Measurements from ENCODE around the gene CEP170B.
"Not testable (repeated sequence)": the region's sequence is repeated elsewhere in the genome, so short reads cannot be mapped to it uniquely, and the experiment has no call there.

CEP170B gene

DNA sequence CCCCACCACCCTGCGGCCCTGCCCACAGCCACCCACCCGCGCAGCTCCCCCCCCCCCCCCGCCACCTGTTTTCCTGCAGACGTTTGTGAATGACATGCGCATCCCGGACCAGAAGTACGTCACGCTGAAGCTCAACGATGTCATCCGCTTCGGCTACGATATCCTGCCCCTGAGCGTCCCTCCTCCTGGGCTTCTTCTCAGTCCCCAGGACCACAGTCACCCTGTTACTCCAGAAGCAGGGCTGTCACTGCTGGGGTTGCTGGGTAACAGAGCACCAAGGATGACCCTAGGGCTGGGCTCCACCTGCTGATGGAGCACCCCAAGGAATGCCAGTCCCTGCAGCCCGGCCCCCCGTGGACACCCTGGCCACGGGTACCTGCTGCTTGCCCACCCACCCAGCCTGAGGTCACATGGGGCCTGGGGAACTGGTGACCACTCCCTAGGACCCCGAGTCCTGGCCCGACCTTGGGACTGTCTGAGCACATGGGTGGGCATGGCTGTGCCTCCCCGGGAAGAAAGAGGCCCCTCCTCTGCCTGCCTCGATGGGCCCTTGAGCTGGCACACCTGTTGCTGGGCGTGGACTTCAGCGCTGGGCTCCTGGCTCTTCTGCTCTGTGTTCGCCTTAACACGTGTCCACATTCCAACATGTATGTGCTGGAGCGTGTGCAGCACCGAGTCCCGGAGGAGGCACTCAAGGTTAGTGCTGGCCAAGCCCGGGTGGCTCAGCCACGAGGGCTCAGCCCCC is 12.9 kb downstream of the CEP170B start:
- H3K4me1 ChIP-seq (ENCODE audit: control insufficient read depth in 1 of 2, insufficient read depth in 2 of 2, low read length in 2 of 2), result no peaks in the 10 kb centered on the region
- H3K27ac ChIP-seq (ENCODE audit: low read length), result no peak overlapping the region
- no peak overlapping the region for H3K4me3 ChIP-seq (ENCODE audit: low read depth in 1 of 2, low read length in 2 of 2)
- no peaks in the 10 kb centered on the region for H3K9me3 ChIP-seq (ENCODE audit: control insufficient read depth in 1 of 2, low read length in 2 of 2)
- H3K36me3 ChIP-seq (ENCODE audit: control insufficient read depth in 1 of 2, insufficient read depth in 2 of 2, low read length in 2 of 2), result peaks cover 7 to 29% of the 10 kb centered on the region in 2 donors
- no peaks in the 10 kb centered on the region for H3K27me3 ChIP-seq (ENCODE audit: low read depth, low read length)

DNA sequence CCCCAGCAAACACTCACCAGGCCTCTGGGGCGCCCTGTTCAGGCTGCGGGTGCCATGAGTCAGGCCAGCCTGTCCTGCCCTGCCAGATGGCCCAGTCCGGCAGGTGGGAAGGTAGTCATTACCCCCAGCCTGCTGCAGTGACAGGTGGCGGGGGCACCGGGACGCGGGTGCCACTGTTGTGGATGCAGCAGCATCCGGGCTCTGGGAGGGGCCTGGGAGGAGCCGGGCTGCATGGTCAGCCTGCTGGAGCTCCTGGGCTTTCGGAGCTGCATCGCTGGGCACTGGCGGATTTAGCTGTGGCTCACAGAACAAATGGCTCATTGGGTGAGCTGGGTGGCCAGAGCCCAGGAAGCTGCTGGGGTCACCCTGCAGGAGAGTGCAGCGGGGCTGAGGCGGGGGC is 13.5 kb downstream of the CEP170B start:
- Histone ChIP-seq H3K27ac (ENCODE audit: low read length) (no peak overlapping the region), H3K4me1 (ENCODE audit: control insufficient read depth in 1 of 2, insufficient read depth in 2 of 2, low read length in 2 of 2) (no peaks in the 10 kb centered on the region), H3K36me3 (ENCODE audit: control insufficient read depth in 1 of 2, insufficient read depth in 2 of 2, low read length in 2 of 2) (peaks cover 7 to 35% of the 10 kb centered on the region in 2 donors), H3K9me3 (ENCODE audit: control insufficient read depth in 1 of 2, low read length in 2 of 2) (no peaks in the 10 kb centered on the region), H3K4me3 (ENCODE audit: low read depth in 1 of 2, low read length in 2 of 2) (no peak overlapping the region), H3K27me3 (ENCODE audit: low read depth, low read length) (no peaks in the 10 kb centered on the region)

GRCh38 chr14:104879201-104879982 is 14.3 kb downstream of the CEP170B start:
- Histone ChIP-seq H3K27me3 (ENCODE audit: low read depth, low read length) (no peaks in the 10 kb centered on the region), H3K9me3 (ENCODE audit: control insufficient read depth in 1 of 2, low read length in 2 of 2) (no peaks in the 10 kb centered on the region), H3K4me1 (ENCODE audit: control insufficient read depth in 1 of 2, insufficient read depth in 2 of 2, low read length in 2 of 2) (no peaks in the 10 kb centered on the region), H3K36me3 (ENCODE audit: control insufficient read depth in 1 of 2, insufficient read depth in 2 of 2, low read length in 2 of 2) (peaks cover 7 to 40% of the 10 kb centered on the region in 2 donors), H3K27ac (ENCODE audit: low read length) (no peak overlapping the region), H3K4me3 (ENCODE audit: low read depth in 1 of 2, low read length in 2 of 2) (no peak overlapping the region)

GRCh38 chr14:104879983-104880565 is 15.0 kb downstream of the CEP170B start:
- H3K4me1 ChIP-seq (ENCODE audit: control insufficient read depth in 1 of 2, insufficient read depth in 2 of 2, low read length in 2 of 2), result no peaks in the 10 kb centered on the region
- H3K27me3 ChIP-seq (ENCODE audit: low read depth, low read length), result no peaks in the 10 kb centered on the region
- H3K9me3 ChIP-seq (ENCODE audit: control insufficient read depth in 1 of 2, low read length in 2 of 2), result no peaks in the 10 kb centered on the region
- H3K27ac ChIP-seq (ENCODE audit: low read length), result no peak overlapping the region
- H3K4me3 ChIP-seq (ENCODE audit: low read depth in 1 of 2, low read length in 2 of 2), result no peak overlapping the region
- H3K36me3 ChIP-seq (ENCODE audit: control insufficient read depth in 1 of 2, insufficient read depth in 2 of 2, low read length in 2 of 2), result peaks cover 7 to 41% of the 10 kb centered on the region in 2 donors

GRCh38 chr14:104880584-104881210 is 15.6 kb downstream of the CEP170B start:
- no peak overlapping the region for H3K4me3 ChIP-seq (ENCODE audit: low read depth in 1 of 2, low read length in 2 of 2)
- H3K9me3 ChIP-seq (ENCODE audit: control insufficient read depth in 1 of 2, low read length in 2 of 2), result no peaks in the 10 kb centered on the region
- H3K4me1 ChIP-seq (ENCODE audit: control insufficient read depth in 1 of 2, insufficient read depth in 2 of 2, low read length in 2 of 2), result no peaks in the 10 kb centered on the region
- peaks cover 7 to 46% of the 10 kb centered on the region in 2 donors for H3K36me3 ChIP-seq (ENCODE audit: control insufficient read depth in 1 of 2, insufficient read depth in 2 of 2, low read length in 2 of 2)
- no peaks in the 10 kb centered on the region for H3K27me3 ChIP-seq (ENCODE audit: low read depth, low read length)
- H3K27ac ChIP-seq (ENCODE audit: low read length), result no peak overlapping the region

GRCh38 chr14:104881369-104881979 is 16.4 kb downstream of the CEP170B start:
- H3K9me3 ChIP-seq (ENCODE audit: control insufficient read depth in 1 of 2, low read length in 2 of 2), result no peaks in the 10 kb centered on the region
- H3K4me3 ChIP-seq (ENCODE audit: low read depth in 1 of 2, low read length in 2 of 2), result no peak overlapping the region
- H3K27me3 ChIP-seq (ENCODE audit: low read depth, low read length), result no peaks in the 10 kb centered on the region
- no peaks in the 10 kb centered on the region for H3K4me1 ChIP-seq (ENCODE audit: control insufficient read depth in 1 of 2, insufficient read depth in 2 of 2, low read length in 2 of 2)
- H3K27ac ChIP-seq (ENCODE audit: low read length), result no peak overlapping the region
- H3K36me3 ChIP-seq (ENCODE audit: control insufficient read depth in 1 of 2, insufficient read depth in 2 of 2, low read length in 2 of 2), result peaks cover 7 to 54% of the 10 kb centered on the region in 2 donors

GRCh38 chr14:104882325-104882973 is 17.4 kb downstream of the CEP170B start:
- H3K27ac ChIP-seq (ENCODE audit: low read length), result no peak overlapping the region
- H3K9me3 ChIP-seq (ENCODE audit: control insufficient read depth in 1 of 2, low read length in 2 of 2), result no peaks in the 10 kb centered on the region
- H3K27me3 ChIP-seq (ENCODE audit: low read depth, low read length), result no peaks in the 10 kb centered on the region
- peaks cover 7 to 64% of the 10 kb centered on the region in 2 donors for H3K36me3 ChIP-seq (ENCODE audit: control insufficient read depth in 1 of 2, insufficient read depth in 2 of 2, low read length in 2 of 2)
- H3K4me3 ChIP-seq (ENCODE audit: low read depth in 1 of 2, low read length in 2 of 2), result no peak overlapping the region
- H3K4me1 ChIP-seq (ENCODE audit: control insufficient read depth in 1 of 2, insufficient read depth in 2 of 2, low read length in 2 of 2), result no peaks in the 10 kb centered on the region

- H3K36me3 ChIP-seq (ENCODE audit: control insufficient read depth in 1 of 2, insufficient read depth in 2 of 2, low read length in 2 of 2), result peaks cover 7 to 67% of the 10 kb centered on the region in 2 donors
- no peaks in the 10 kb centered on the region for H3K9me3 ChIP-seq (ENCODE audit: control insufficient read depth in 1 of 2, low read length in 2 of 2)
- no peak overlapping the region for H3K4me3 ChIP-seq (ENCODE audit: low read depth in 1 of 2, low read length in 2 of 2)
- H3K27ac ChIP-seq (ENCODE audit: low read length), result no peak overlapping the region
- no peaks in the 10 kb centered on the region for H3K27me3 ChIP-seq (ENCODE audit: low read depth, low read length)
- no peaks in the 10 kb centered on the region for H3K4me1 ChIP-seq (ENCODE audit: control insufficient read depth in 1 of 2, insufficient read depth in 2 of 2, low read length in 2 of 2)
Observed at GRCh38 chr14:104882991-104883660, 18.1 kb downstream of the CEP170B start.

- Histone ChIP-seq H3K4me3 (ENCODE audit: low read depth in 1 of 2, low read length in 2 of 2) (no peak overlapping the region), H3K9me3 (ENCODE audit: control insufficient read depth in 1 of 2, low read length in 2 of 2) (no peaks in the 10 kb centered on the region), H3K4me1 (ENCODE audit: control insufficient read depth in 1 of 2, insufficient read depth in 2 of 2, low read length in 2 of 2) (no peaks in the 10 kb centered on the region), H3K27ac (ENCODE audit: low read length) (no peak overlapping the region), H3K36me3 (ENCODE audit: control insufficient read depth in 1 of 2, insufficient read depth in 2 of 2, low read length in 2 of 2) (peaks cover 7 to 66% of the 10 kb centered on the region in 2 donors), H3K27me3 (ENCODE audit: low read depth, low read length) (no peaks in the 10 kb centered on the region)
Observed at GRCh38 chr14:104883681-104884361, 18.8 kb downstream of the CEP170B start.

DNA sequence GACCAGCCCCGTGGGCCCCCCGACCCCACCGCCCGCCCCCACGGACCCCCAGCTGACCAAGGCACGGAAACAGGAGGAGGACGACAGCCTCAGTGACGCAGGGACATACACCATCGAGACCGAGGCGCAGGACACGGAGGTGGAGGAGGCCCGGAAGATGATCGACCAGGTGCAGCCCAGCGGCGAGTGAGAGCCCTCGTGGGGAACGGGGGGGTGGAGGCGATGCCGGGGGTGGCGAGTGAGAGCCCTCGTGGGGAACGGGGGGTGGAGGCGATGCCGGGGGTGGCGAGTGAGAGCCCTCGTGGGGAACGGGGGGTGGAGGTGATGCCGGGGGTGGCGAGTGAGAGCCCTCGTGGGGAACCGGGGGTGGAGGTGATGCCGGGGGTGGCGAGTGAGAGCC is 19.3 kb downstream of the CEP170B start:
- not testable (repeated sequence) for H3K4me1 ChIP-seq (ENCODE audit: control insufficient read depth in 1 of 2, insufficient read depth in 2 of 2, low read length in 2 of 2); H3K9me3 ChIP-seq (ENCODE audit: control insufficient read depth in 1 of 2, low read length in 2 of 2); H3K27me3 ChIP-seq (ENCODE audit: low read depth, low read length); H3K4me3 ChIP-seq (ENCODE audit: low read depth in 1 of 2, low read length in 2 of 2); H3K27ac ChIP-seq (ENCODE audit: low read length)
- peaks cover 7 to 65% of the 10 kb centered on the region in 2 donors for H3K36me3 ChIP-seq (ENCODE audit: control insufficient read depth in 1 of 2, insufficient read depth in 2 of 2, low read length in 2 of 2)
